Neural cell (in vitro differentiated cells): ENCODE measurements around the gene HLA-DRB5. TPM values are rescaled to one million over a fixed set of nuclear protein-coding genes. Genes with fewer than 3 reads are reported as not detected.
"Not testable (repeated sequence)": the region's sequence is repeated elsewhere in the genome, so short reads cannot be mapped to it uniquely, and the experiment has no call there.

Experiments
- H2AFZ ChIP-seq: fragments of 200-600, 300-800 bp; sonication (generic), shearing (Covaris generic); 2 replicates; pipeline ENCODE4 v1.6.0; 2014; ENCODE audit warnings: low read depth, mild to moderate bottlenecking, antibody characterized with exemption, low read length, moderate library complexity
- H3F3A ChIP-seq: fragments of 200-600 bp; shearing (Covaris generic); 2 replicates; pipeline ENCODE4 v1.6.1; 2016; ENCODE audit warnings: mild to moderate bottlenecking, moderate library complexity, mixed read lengths, antibody characterized with exemption, low read length; ENCODE audit not compliant: insufficient read depth, poor library complexity, severe bottlenecking
- H3K27ac ChIP-seq: fragments of 200-600, 300-800 bp; sonication (generic), shearing (Covaris generic); 2 replicates; pipeline ENCODE4 v1.5.1; 2014; ENCODE audit warnings: mild to moderate bottlenecking, low read length, moderate library complexity
- H3K27me3 ChIP-seq: fragments of 300-800, 200-600 bp; sonication (generic), shearing (Covaris generic); 2 replicates; pipeline ENCODE4 v1.6.0; 2014; ENCODE audit warnings: mild to moderate bottlenecking, low read depth, low read length, moderate library complexity; ENCODE audit not compliant: insufficient read depth
- H3K36me3 ChIP-seq: fragments of 300-800, 200-600 bp; sonication (generic), shearing (Covaris generic); 2 replicates; pipeline ENCODE4 v1.5.1; 2014; ENCODE audit warnings: mild to moderate bottlenecking, antibody characterized with exemption, low read length, moderate library complexity; ENCODE audit not compliant: insufficient read depth
- H3K4me2 ChIP-seq: fragments of 300-800, 200-600 bp; sonication (generic), shearing (Covaris generic); 2 replicates; pipeline ENCODE4 v1.6.0; 2014; ENCODE audit warnings: mild to moderate bottlenecking, low read length
- H3K4me3 ChIP-seq: fragments of 300-800, 200-600 bp; sonication (generic), shearing (Covaris generic); 2 replicates; pipeline ENCODE4 v1.5.1; 2014; ENCODE audit warnings: mild to moderate bottlenecking, low read length, moderate library complexity
- H3K79me2 ChIP-seq: fragments of 200-600 bp; shearing (Covaris generic); replicated peaks from 2 replicates; pipeline ENCODE4 v1.6.0; 2014; ENCODE audit warnings: mild to moderate bottlenecking, low read length, moderate library complexity; ENCODE audit not compliant: insufficient read depth
- H3K9ac ChIP-seq: fragments of 300-800, 200-600 bp; sonication (generic), shearing (Covaris generic); 2 replicates; pipeline ENCODE4 v1.6.1; 2016; ENCODE audit warnings: mild to moderate bottlenecking, low read length, mixed read lengths
- H3K9me2 ChIP-seq: fragments of 200-600 bp; shearing (Covaris generic); 2 replicates; pipeline ENCODE4 v1.6.1; 2016; ENCODE audit warnings: mild to moderate bottlenecking, low read length, mixed read lengths; ENCODE audit not compliant: insufficient read depth
- H3K9me3 ChIP-seq: fragments of 200-600, 300-800 bp; sonication (generic), shearing (Covaris generic); 2 replicates; pipeline ENCODE4 v1.6.1; 2016; ENCODE audit warnings: mild to moderate bottlenecking, mixed run types, low read length, moderate library complexity, mixed read lengths
- H4K20me1 ChIP-seq: fragments of 200-600 bp; shearing (Covaris generic); 2 replicates; pipeline ENCODE4 v1.6.1; 2016; ENCODE audit warnings: mild to moderate bottlenecking, mixed run types; ENCODE audit not compliant: insufficient read depth
- MXI1 ChIP-seq: fragments of 450-650 bp; conservative IDR thresholded peaks from 2 replicates; pipeline ENCODE4 v1.6.1; 2014; ENCODE audit warnings: antibody characterized with exemption, mild to moderate bottlenecking; ENCODE audit not compliant: poor library complexity, severe bottlenecking
- TAF1 ChIP-seq: IDR thresholded peaks from 2 replicates; pipeline ENCODE4 v1.6.1; 2012; ENCODE audit warnings: low read depth
- polyA plus RNA-seq: library from polyadenylated mRNA; depleted of rRNA; stranded (reverse); fragments of >200 nt; gene quantifications from 2 replicates; pipeline ENCODE4 v1.2.3, GENCODE V29; 2014
- small RNA-seq, 3 experiments: library from RNA; depleted of rRNA; stranded (forward); fragments of <200 nt; gene quantifications; one replicate each; pipeline ENCODE3, GENCODE V24; 2012

The HLA-DRB5 gene
- polyA plus RNA-seq, 1 donor from 2014 or later = not detected

DNA sequence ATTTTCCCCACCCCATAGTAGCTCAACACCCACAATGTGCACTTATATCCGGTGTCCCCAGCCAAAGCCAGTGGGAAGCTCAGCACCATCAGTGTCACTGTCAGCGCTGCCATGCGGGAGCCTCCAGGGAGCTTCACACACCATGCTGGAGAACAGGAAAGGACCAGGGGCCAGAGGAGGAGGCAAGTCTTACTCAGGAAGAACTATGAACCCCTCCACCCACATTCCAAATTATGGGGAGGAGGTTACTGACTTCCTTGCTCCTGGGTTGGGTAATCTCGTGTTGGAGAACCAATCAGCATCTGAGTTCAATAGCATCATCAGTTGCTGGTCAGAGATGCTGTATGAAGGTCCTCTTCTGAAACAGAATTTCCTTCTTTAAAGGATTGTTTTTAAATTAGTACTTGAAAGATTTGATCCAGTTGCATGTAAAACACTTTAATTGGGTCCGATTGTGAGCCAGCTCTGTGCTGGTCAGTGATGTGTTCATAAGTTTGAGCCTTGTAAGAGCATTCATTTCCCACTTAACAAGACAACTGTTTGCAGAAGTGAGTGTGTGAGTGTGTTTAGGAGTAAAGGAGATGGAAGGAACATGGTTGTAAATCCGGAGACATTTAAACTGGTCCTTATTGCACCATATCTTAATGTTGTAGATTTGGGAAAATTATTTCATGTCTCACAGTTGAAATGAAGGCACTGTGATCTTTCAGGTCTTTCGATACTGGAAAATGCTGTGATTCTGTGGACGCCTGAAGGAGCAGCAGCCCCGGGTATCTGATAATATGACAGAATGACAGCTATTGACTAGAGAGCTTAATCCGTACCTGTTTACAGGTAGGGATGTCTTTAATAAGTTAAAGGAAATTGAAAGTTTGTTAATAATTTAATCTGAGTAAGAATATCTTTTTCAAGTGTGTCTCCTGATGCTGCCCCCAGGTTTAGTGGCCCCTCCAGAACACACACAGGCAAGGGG, 56.4 kb downstream of the HLA-DRB5 start:
- not testable (repeated sequence) for H3K9me2 ChIP-seq, H3K9me3 ChIP-seq, H3K4me2 ChIP-seq, H3K4me3 ChIP-seq, H3K9ac ChIP-seq, H3K36me3 ChIP-seq, H4K20me1 ChIP-seq, H3K27me3 ChIP-seq, H3F3A ChIP-seq, H3K79me2 ChIP-seq, H3K27ac ChIP-seq, H2AFZ ChIP-seq

DNA sequence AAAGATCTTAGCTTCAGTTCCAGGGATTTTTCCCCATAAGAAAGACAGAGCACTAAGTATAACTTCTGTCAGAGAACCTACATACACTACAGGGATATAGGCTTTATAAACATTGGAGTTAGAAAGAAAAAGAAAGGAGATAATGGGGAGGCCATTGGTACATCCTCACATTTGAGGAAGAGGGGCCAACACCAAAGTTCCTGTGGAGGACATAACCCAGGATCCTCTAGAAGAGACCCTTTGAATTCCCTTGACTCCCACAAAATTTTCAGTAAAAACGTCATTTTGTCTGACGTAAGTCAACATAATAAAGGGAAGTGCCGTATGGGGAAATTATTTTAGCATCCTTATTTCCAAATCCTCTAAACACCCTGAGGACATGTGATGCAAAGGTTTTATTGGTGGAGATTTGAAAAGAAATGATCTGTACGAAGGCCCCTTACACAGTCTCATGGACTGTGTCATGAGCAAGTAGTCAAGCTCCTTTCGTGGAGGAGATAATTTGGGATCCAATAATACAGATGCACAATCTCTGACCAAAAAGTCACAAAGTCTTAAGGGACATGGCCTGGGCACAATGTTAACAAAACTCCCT, 57.2 kb downstream of the HLA-DRB5 start:
- no peaks in the 10 kb centered on the region for H3K36me3 ChIP-seq
- H3K9me3 ChIP-seq = no peaks in the 10 kb centered on the region
- no peaks in the 10 kb centered on the region for H3K9me2 ChIP-seq
- H3K9ac ChIP-seq = no peak overlapping the region
- TF ChIP-seq TAF1 (no peak), MXI1 (no peak)
- no peak overlapping the region for H3K4me3 ChIP-seq
- H2AFZ ChIP-seq = no peak overlapping the region
- H4K20me1 ChIP-seq = no peaks in the 10 kb centered on the region
- H3K4me2 ChIP-seq = no peak overlapping the region
- H3F3A ChIP-seq = no peaks in the 10 kb centered on the region
- no peaks in the 10 kb centered on the region for H3K27me3 ChIP-seq
- no peak overlapping the region for H3K27ac ChIP-seq
- no peaks in the 10 kb centered on the region for H3K79me2 ChIP-seq

DNA sequence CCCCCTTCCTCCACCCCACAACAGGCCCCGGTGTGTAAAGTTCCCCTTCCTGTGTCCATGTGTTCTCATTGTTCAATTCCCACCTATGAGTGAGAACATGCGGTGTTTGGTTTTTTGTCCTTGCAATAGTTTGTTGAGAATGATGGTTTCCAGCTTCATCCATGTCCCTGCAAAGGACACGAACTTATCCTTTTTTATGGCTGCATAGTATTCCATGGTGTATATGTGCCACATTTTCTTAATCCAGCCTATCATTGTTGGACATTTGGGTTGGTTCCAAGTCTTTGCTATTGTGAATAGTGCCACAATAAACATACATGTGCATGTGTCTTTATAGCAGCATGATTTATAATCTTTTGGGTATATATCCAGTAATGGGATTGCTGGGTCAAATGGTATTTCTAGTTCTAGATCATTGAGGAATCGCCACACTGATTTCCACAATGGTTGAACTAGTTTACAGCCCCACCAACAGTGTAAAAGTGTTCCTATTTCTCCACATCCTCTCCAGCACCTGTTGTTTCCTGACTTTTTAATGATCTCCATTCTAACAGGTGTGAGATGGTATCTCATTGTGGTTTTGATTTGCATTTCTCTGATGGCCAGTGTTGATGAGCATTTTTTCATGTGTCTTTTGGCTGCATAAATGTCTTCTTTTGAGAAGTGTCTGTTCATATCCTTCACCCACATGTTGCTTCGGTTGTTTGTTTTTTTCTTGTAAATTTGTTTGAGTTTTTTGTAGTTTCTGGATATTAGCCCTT, 62.2 kb downstream of the HLA-DRB5 start:
- not testable (repeated sequence) for H3K79me2 ChIP-seq, H3K36me3 ChIP-seq, H3K9me2 ChIP-seq, H3K4me3 ChIP-seq, H3K27me3 ChIP-seq, H3F3A ChIP-seq, H4K20me1 ChIP-seq, H3K27ac ChIP-seq, H2AFZ ChIP-seq, H3K9ac ChIP-seq, H3K4me2 ChIP-seq, H3K9me3 ChIP-seq

Small RNA genes within 50 kb of the gene (small RNA-seq; reads per million reads assigned to genes)
- 0 to 4.2 (median 0.03) reads per million in 3 experiments for gene RNU1-61P

Other genes starting within 250 kb of the HLA-DRB5 start
- gene TSBP1, start 158.4 kb downstream of the HLA-DRB5 start, polyA plus RNA-seq = not detected in 2 replicates
- not detected in 2 replicates for gene BTNL2, start 123.1 kb downstream of the HLA-DRB5 start, polyA plus RNA-seq
- gene HLA-DRA, start 90.4 kb downstream of the HLA-DRB5 start, polyA plus RNA-seq = not detected in 2 replicates
- not detected in 2 replicates for gene HLA-DRB1, start 59.6 kb upstream of the HLA-DRB5 start, polyA plus RNA-seq
- gene HLA-DQA1, start 107.1 kb upstream of the HLA-DRB5 start, polyA plus RNA-seq = not detected in 2 replicates
- gene HLA-DQB1, start 136.4 kb upstream of the HLA-DRB5 start, polyA plus RNA-seq = not detected in 2 replicates
- gene HLA-DQA2, start 211.1 kb upstream of the HLA-DRB5 start, polyA plus RNA-seq = not detected in 2 replicates
- not detected in 2 replicates for gene HLA-DQB2, start 233.2 kb upstream of the HLA-DRB5 start, polyA plus RNA-seq